Keratinocyte (primary cell): ENCODE measurements around the gene HPSE2. TPM values are rescaled to one million over a fixed set of nuclear protein-coding genes. Genes with fewer than 3 reads are reported as not detected.

ENCODE experiments used
- DNase-seq: peaks from one replicate; pipeline ENCODE4 v3.0.0-alpha.2; 2011; ENCODE audit warnings: low read depth, missing footprints, low spot score
- FAIRE-seq: peaks from 2 replicates; lab custom pipeline; 2011; peaks lifted over from hg19 to GRCh38; lab: Jason Lieb, UNC
- H2AFZ ChIP-seq: 2 replicates; pipeline ENCODE4 v1.6.0; 2012; ENCODE audit warnings: low read length, control low read depth, inconsistent platforms; ENCODE audit not compliant: control insufficient read depth
- H3K27ac ChIP-seq: 2 replicates; pipeline ENCODE4 v1.5.1; 2011; ENCODE audit warnings: low read length; ENCODE audit not compliant: control insufficient read depth, insufficient read depth
- H3K27me3 ChIP-seq: 3 replicates; pipeline ENCODE4 v1.6.0; 2011; ENCODE audit warnings: low read length; ENCODE audit not compliant: control insufficient read depth, insufficient read depth; ENCODE audit errors: extremely low read depth
- H3K36me3 ChIP-seq, 2 experiments: 2 replicates in 1 of 2; 3 replicates in 1 of 2; pipeline ENCODE4 v1.5.1; 2011; ENCODE audit warnings: low read length in 2 of 2, mild to moderate bottlenecking in 1 of 2; ENCODE audit not compliant: control insufficient read depth in 2 of 2, insufficient read depth in 2 of 2; ENCODE audit errors: extremely low read depth in 1 of 2
- H3K4me1 ChIP-seq: 3 replicates; pipeline ENCODE4 v1.5.1; 2011; ENCODE audit warnings: low read length; ENCODE audit not compliant: control insufficient read depth, insufficient read depth; ENCODE audit errors: extremely low read depth
- H3K4me2 ChIP-seq: 3 replicates; pipeline ENCODE4 v1.6.0; 2011; ENCODE audit warnings: low read depth, low read length; ENCODE audit not compliant: control insufficient read depth, insufficient read depth; ENCODE audit errors: extremely low read depth
- H3K4me3 ChIP-seq, 3 experiments: fragments of 200-600 bp in 1 of 3; sonication (generic) in 1 of 3; 2 replicates in 2 of 3; 3 replicates in 1 of 3; pipeline ENCODE4 v1.5.1; 2011 to 2016; ENCODE audit warnings: low read length in 3 of 3, mild to moderate bottlenecking in 3 of 3, control low read depth in 2 of 3, inconsistent platforms in 1 of 3, low read depth in 1 of 3, mixed read lengths in 1 of 3, mixed run types in 1 of 3, moderate library complexity in 1 of 3; ENCODE audit not compliant: control insufficient read depth in 2 of 3, insufficient read depth in 2 of 3; ENCODE audit errors: extremely low read depth in 1 of 3
- H3K79me2 ChIP-seq: 2 replicates; pipeline ENCODE4 v1.6.0; 2012; ENCODE audit warnings: low read length; ENCODE audit not compliant: control insufficient read depth, insufficient read depth
- H3K9ac ChIP-seq: 3 replicates; pipeline ENCODE4 v1.6.0; 2011; ENCODE audit warnings: low read length; ENCODE audit not compliant: control insufficient read depth, insufficient read depth; ENCODE audit errors: extremely low read depth
- H3K9me1 ChIP-seq: 3 replicates; pipeline ENCODE4 v1.6.0; 2011; ENCODE audit warnings: low read length; ENCODE audit not compliant: control insufficient read depth, insufficient read depth; ENCODE audit errors: extremely low read depth
- H3K9me3 ChIP-seq: 2 replicates; pipeline ENCODE4 v1.5.1; 2012; ENCODE audit warnings: low read depth, low read length; ENCODE audit not compliant: control insufficient read depth
- H4K20me1 ChIP-seq: 3 replicates; pipeline ENCODE4 v1.6.0; 2011; ENCODE audit warnings: low read length; ENCODE audit not compliant: control insufficient read depth, insufficient read depth; ENCODE audit errors: extremely low read depth
- EZH2 ChIP-seq: IDR thresholded peaks from one replicate; pipeline ENCODE4 v1.6.1; 2012; ENCODE audit warnings: inconsistent platforms, mild to moderate bottlenecking, low read length, moderate library complexity
- dilution Hi-C: fragments of 300-500 bp; cut with MboI; formaldehyde crosslinking; loops from one replicate; pipeline ENCODE4 v1.7.0; 2020; ENCODE audit warnings: low sequenced_read_pairs; ENCODE audit not compliant: extremely low pct_ligation_motif_present
- polyA plus RNA-seq, 5 experiments: library from polyadenylated mRNA; depleted of rRNA in 3 of 5; stranded (reverse) in 3 of 5; stranded (forward) in 1 of 5; unstranded in 1 of 5; fragments of >200 nt; gene quantifications; 1 replicate in 1 of 5; 2 replicates in 3 of 5; 3 replicates in 1 of 5; pipeline versions ENCODE4 v1.2.1 to v1.2.3, GENCODE V29; 2011 to 2012; ENCODE audit warnings: missing spikeins in 2 of 5, low read depth in 1 of 5, low replicate concordance in 1 of 5
- TF ChIP-seq, protein P1 (sequence below), 3 experiments: IDR thresholded peaks in 1 of 3; conservative IDR thresholded peaks in 1 of 3; optimal IDR thresholded peaks in 1 of 3; 2 replicates in 2 of 3; 3 replicates in 1 of 3; pipeline versions ENCODE3 to v1.5.1; 2011; ENCODE audit warnings: low read length in 3 of 3, mild to moderate bottlenecking in 3 of 3, moderate library complexity in 2 of 3, control low read depth in 1 of 3, inconsistent platforms in 1 of 3; ENCODE audit not compliant: insufficient read depth in 2 of 3; ENCODE audit errors: extremely low read depth in 1 of 3

The HPSE2 gene
- polyA plus RNA-seq, 1 donor (not counting 4 experiments of a cell fraction or from before 2014, with no cell fraction given): 0.01 TPM

- no peak overlapping the region for H3K4me3 ChIP-seq
- TF ChIP-seq EZH2: no peak
- TF ChIP-seq, protein P1, sequence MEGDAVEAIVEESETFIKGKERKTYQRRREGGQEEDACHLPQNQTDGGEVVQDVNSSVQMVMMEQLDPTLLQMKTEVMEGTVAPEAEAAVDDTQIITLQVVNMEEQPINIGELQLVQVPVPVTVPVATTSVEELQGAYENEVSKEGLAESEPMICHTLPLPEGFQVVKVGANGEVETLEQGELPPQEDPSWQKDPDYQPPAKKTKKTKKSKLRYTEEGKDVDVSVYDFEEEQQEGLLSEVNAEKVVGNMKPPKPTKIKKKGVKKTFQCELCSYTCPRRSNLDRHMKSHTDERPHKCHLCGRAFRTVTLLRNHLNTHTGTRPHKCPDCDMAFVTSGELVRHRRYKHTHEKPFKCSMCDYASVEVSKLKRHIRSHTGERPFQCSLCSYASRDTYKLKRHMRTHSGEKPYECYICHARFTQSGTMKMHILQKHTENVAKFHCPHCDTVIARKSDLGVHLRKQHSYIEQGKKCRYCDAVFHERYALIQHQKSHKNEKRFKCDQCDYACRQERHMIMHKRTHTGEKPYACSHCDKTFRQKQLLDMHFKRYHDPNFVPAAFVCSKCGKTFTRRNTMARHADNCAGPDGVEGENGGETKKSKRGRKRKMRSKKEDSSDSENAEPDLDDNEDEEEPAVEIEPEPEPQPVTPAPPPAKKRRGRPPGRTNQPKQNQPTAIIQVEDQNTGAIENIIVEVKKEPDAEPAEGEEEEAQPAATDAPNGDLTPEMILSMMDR (optimal IDR thresholded peaks at IDR 0.05 in 1 of 3, IDR thresholded peaks at IDR 0.05 in 1 of 3, conservative IDR thresholded peaks at IDR 0.05 in 1 of 3; ENCODE audit: extremely low read depth in 1 of 3, insufficient read depth in 2 of 3, low read length in 3 of 3): no peak
- no peaks in the 10 kb centered on the region for H3K9me1 ChIP-seq
- H4K20me1 ChIP-seq: no peaks in the 10 kb centered on the region
- no peaks in the 10 kb centered on the region for H3K79me2 ChIP-seq
- no peaks in the 10 kb centered on the region for H3K27me3 ChIP-seq
- no peak overlapping the region for H3K27ac ChIP-seq
- dilution Hi-C loops: no loop called here
- no peaks in the 10 kb centered on the region for H3K36me3 ChIP-seq
- DNase-seq: no peak
- H3K9ac ChIP-seq: no peak overlapping the region
- H3K4me2 ChIP-seq: no peak overlapping the region
- H3K4me1 ChIP-seq: peaks cover 12% of the 10 kb centered on the region
- no peaks in the 10 kb centered on the region for H3K9me3 ChIP-seq
- FAIRE-seq: no peak
- no peak overlapping the region for H2AFZ ChIP-seq
Measured at GRCh38 chr10:98410135-98410743, 825.4 kb downstream of the HPSE2 start.

- H3K27me3 ChIP-seq: no peaks in the 10 kb centered on the region
- H3K4me3 ChIP-seq: no peak overlapping the region
- dilution Hi-C loops: no loop called here
- H3K79me2 ChIP-seq: no peaks in the 10 kb centered on the region
- TF ChIP-seq EZH2: no peak
- TF ChIP-seq, protein P1 (optimal IDR thresholded peaks at IDR 0.05 in 1 of 3, IDR thresholded peaks at IDR 0.05 in 1 of 3, conservative IDR thresholded peaks at IDR 0.05 in 1 of 3; ENCODE audit: extremely low read depth in 1 of 3, insufficient read depth in 2 of 3, low read length in 3 of 3): no peak
- FAIRE-seq (no peak), DNase-seq (no peak)
- H4K20me1 ChIP-seq: no peaks in the 10 kb centered on the region
- peaks cover 10% of the 10 kb centered on the region for H3K4me1 ChIP-seq
- H3K4me2 ChIP-seq: no peak overlapping the region
- no peak overlapping the region for H3K27ac ChIP-seq
- H3K9me1 ChIP-seq: no peaks in the 10 kb centered on the region
- no peaks in the 10 kb centered on the region for H3K36me3 ChIP-seq
- H3K9ac ChIP-seq: no peak overlapping the region
- no peaks in the 10 kb centered on the region for H3K9me3 ChIP-seq
- no peak overlapping the region for H2AFZ ChIP-seq
Measured at GRCh38 chr10:98408799-98409198, 826.9 kb downstream of the HPSE2 start.
